IMR-90 (cell line): ENCODE data around the gene TANGO6. TPM values are rescaled to one million over a fixed set of nuclear protein-coding genes. Genes with fewer than 3 reads are reported as not detected.

Source experiments
- ATAC-seq: fragments of 200-7000 bp; cut with Tn5 transposase; 2 replicates; pipeline ENCODE4 v1.9.1; 2020; ENCODE audit warnings: low read depth, mild to moderate bottlenecking, moderate library complexity
- BruUV-seq: library from RNA; stranded (reverse); fragments of 400-500 nt; replicated peaks from 2 replicates; lab custom pipeline; 2021; lab: Mats Ljungman, UMichigan
- CTCF ChIA-PET: fragments of 300-600 bp; formaldehyde crosslinking; extraction: SDS; loops from one replicate; lab custom pipeline; 2021; ENCODE audit warnings: antibody characterized with exemption; lab: Yijun Ruan, JAX
- POLR2A ChIA-PET: fragments of 300-600 bp; sonication (Branson Sonifier 250); formaldehyde crosslinking; loops from one replicate; lab custom pipeline; 2022; ENCODE audit warnings: antibody characterized with exemption; ENCODE audit not compliant: unreplicated experiment; lab: Charles Lee
- DNase-seq: peaks from one replicate; pipeline ENCODE4 v3.0.0; 2013
- H2AFZ ChIP-seq: replicated peaks from 2 replicates; pipeline ENCODE3; 2013; ENCODE audit warnings: low read length, mild to moderate bottlenecking; ENCODE audit not compliant: poor library complexity
- H2AK5ac ChIP-seq: 2 replicates; pipeline ENCODE4 v1.6.1; 2013; ENCODE audit warnings: low read depth, low read length, inconsistent platforms
- H2AK9ac ChIP-seq: replicated peaks from 2 replicates; pipeline ENCODE3; 2013; ENCODE audit warnings: mild to moderate bottlenecking, low read depth, low read length, moderate library complexity; ENCODE audit not compliant: poor library complexity
- H2BK120ac ChIP-seq: 2 replicates; pipeline ENCODE4 v1.6.1; 2013; ENCODE audit warnings: low read depth, low read length, inconsistent platforms
- H2BK15ac ChIP-seq: 3 replicates; pipeline ENCODE4 v1.6.1; 2013; ENCODE audit warnings: low read depth, low read length, inconsistent platforms
- H2BK20ac ChIP-seq: 2 replicates; pipeline ENCODE4 v1.6.1; 2013; ENCODE audit warnings: low read depth, mild to moderate bottlenecking, inconsistent platforms, low read length, moderate library complexity
- H2BK5ac ChIP-seq: 2 replicates; pipeline ENCODE4 v1.6.1; 2013; ENCODE audit warnings: mild to moderate bottlenecking, low read depth, low read length, inconsistent platforms; ENCODE audit not compliant: poor library complexity, severe bottlenecking
- H3K14ac ChIP-seq: replicated peaks from 2 replicates; pipeline ENCODE4 v1.6.1; 2013; ENCODE audit warnings: low read depth, low read length, inconsistent platforms
- H3K18ac ChIP-seq: 2 replicates; pipeline ENCODE4 v1.6.1; 2013; ENCODE audit warnings: low read depth, low read length, control low read depth
- H3K23ac ChIP-seq: 2 replicates; pipeline ENCODE4 v1.6.1; 2013; ENCODE audit warnings: low read depth, low read length, inconsistent platforms
- H3K27ac ChIP-seq: 2 replicates; pipeline ENCODE4 v1.5.1; 2013; ENCODE audit warnings: mild to moderate bottlenecking, control low read depth, low read length; ENCODE audit not compliant: insufficient read depth
- H3K27me3 ChIP-seq: 2 replicates; pipeline ENCODE4 v1.6.1; 2013; ENCODE audit warnings: low read length; ENCODE audit not compliant: control insufficient read depth, insufficient read depth
- H3K36me3 ChIP-seq: 2 replicates; pipeline ENCODE4 v1.6.1; 2013; ENCODE audit warnings: low read length, mixed read lengths; ENCODE audit not compliant: control insufficient read depth, insufficient read depth
- H3K4ac ChIP-seq: 2 replicates; pipeline ENCODE4 v1.6.1; 2013; ENCODE audit warnings: low read depth, low read length, inconsistent platforms
- H3K4me1 ChIP-seq: 2 replicates; pipeline ENCODE4 v1.6.1; 2013; ENCODE audit warnings: low read length, mixed read lengths; ENCODE audit not compliant: control insufficient read depth, insufficient read depth
- H3K4me2 ChIP-seq: 2 replicates; pipeline ENCODE4 v1.6.1; 2013; ENCODE audit warnings: low read depth, mild to moderate bottlenecking, control low read depth, low read length, moderate library complexity
- H3K4me3 ChIP-seq: 2 replicates; pipeline ENCODE4 v1.5.1; 2013; ENCODE audit warnings: low read depth, mild to moderate bottlenecking, control low read depth, low read length, moderate library complexity; ENCODE audit not compliant: insufficient read depth
- H3K56ac ChIP-seq: 2 replicates; pipeline ENCODE4 v1.6.1; 2013; ENCODE audit warnings: low read length, inconsistent platforms; ENCODE audit not compliant: insufficient read depth; ENCODE audit errors: extremely low read depth
- H3K79me1 ChIP-seq, 2 experiments: 2 replicates each; pipeline ENCODE4 v1.6.1; 2013; ENCODE audit warnings: low read length in 2 of 2, inconsistent platforms in 1 of 2, low read depth in 1 of 2
- H3K9ac ChIP-seq: 2 replicates; pipeline ENCODE4 v1.6.1; 2013; ENCODE audit warnings: low read depth, low read length, control low read depth
- H3K9me1 ChIP-seq: 2 replicates; pipeline ENCODE4 v1.6.1; 2013; ENCODE audit warnings: low read length, inconsistent platforms; ENCODE audit not compliant: insufficient read depth
- H3K9me3 ChIP-seq: 2 replicates; pipeline ENCODE4 v1.6.1; 2013; ENCODE audit warnings: low read length; ENCODE audit not compliant: control insufficient read depth, insufficient read depth
- H4K20me1 ChIP-seq: 2 replicates; pipeline ENCODE4 v1.6.1; 2013; ENCODE audit warnings: low read length, inconsistent platforms; ENCODE audit not compliant: insufficient read depth
- H4K5ac ChIP-seq: 2 replicates; pipeline ENCODE4 v1.6.1; 2013; ENCODE audit warnings: mild to moderate bottlenecking, low read depth, low read length, control low read depth
- H4K8ac ChIP-seq, 2 experiments: 2 replicates each; pipeline ENCODE4 v1.6.1; 2013; ENCODE audit warnings: low read depth in 2 of 2, low read length in 2 of 2, control low read depth in 1 of 2, inconsistent platforms in 1 of 2
- H4K91ac ChIP-seq: 2 replicates; pipeline ENCODE4 v1.6.1; 2013; ENCODE audit warnings: low read depth, low read length, inconsistent platforms; ENCODE audit not compliant: insufficient read depth
- CEBPB ChIP-seq: IDR thresholded peaks from 2 replicates; pipeline ENCODE4 v1.6.1; 2012; ENCODE audit warnings: low read depth, low read length, improper control_type of control experiment
- CHD1 ChIP-seq: IDR thresholded peaks from 2 replicates; pipeline ENCODE4 v1.6.1; 2012; ENCODE audit warnings: low read depth, low read length, improper control_type of control experiment
- RAD21 ChIP-seq: IDR thresholded peaks from 2 replicates; pipeline ENCODE4 v1.6.1; 2012; ENCODE audit warnings: low read length, improper control_type of control experiment
- RCOR1 ChIP-seq: IDR thresholded peaks from 2 replicates; pipeline ENCODE4 v1.6.1; 2012; ENCODE audit warnings: mild to moderate bottlenecking, low read length, improper control_type of control experiment; ENCODE audit not compliant: insufficient replicate concordance
- SMC3 ChIP-seq: fragments of 150-350 bp; IDR thresholded peaks from 2 replicates; pipeline ENCODE4 v1.6.1; 2016; ENCODE audit warnings: low read depth, mild to moderate bottlenecking, antibody characterized with exemption, low read length, moderate library complexity
- WGBS, 2 experiments: methylation state at CpG; one replicate each; pipeline versions ENCODE4 v1.1.5 to v1.1.7; 2013; ENCODE audit warnings: missing lambda C conversion rate in 2 of 2; ENCODE audit not compliant: insufficient read length in 1 of 2; ENCODE audit errors: extremely low coverage in 2 of 2; 5-methylcytosine and 5-hydroxymethylcytosine counted together
- dilution Hi-C: fragments of 300-500 bp; cut with HindIII; formaldehyde crosslinking; loops from one replicate; pipeline ENCODE4 v1.14.3; 2018; ENCODE audit warnings: low sequenced_read_pairs; ENCODE audit not compliant: unreplicated experiment
- in situ Hi-C: fragments of 300-500 bp; cut with MboI; formaldehyde crosslinking; loops from 3 replicates; pipeline ENCODE4 v1.14.3; 2019; ENCODE audit warnings: low sequenced_read_pairs, inconsistent platforms, mixed read lengths
- intact Hi-C: fragments of 100-400 bp; cut with micrococcal nuclease; formaldehyde crosslinking; loops from 2 replicates; pipeline ENCODE4 v1.10.0; 2022
- polyA plus RNA-seq, 3 experiments: library from polyadenylated mRNA; depleted of rRNA; stranded (reverse); fragments of >200 nt; gene quantifications; 2 replicates each; pipeline ENCODE4 v1.2.3, GENCODE V29; 2012; ENCODE audit warnings: low replicate concordance in 1 of 3
- total RNA-seq: library from RNA; depleted of rRNA; stranded (reverse); fragments of >200 nt; gene quantifications from 2 replicates; pipeline ENCODE4 v1.2.3, GENCODE V29; 2012
- TF ChIP-seq, protein P1 (sequence below): fragments of 150-350 bp; IDR thresholded peaks from 2 replicates; pipeline ENCODE4 v1.6.1; 2016; ENCODE audit warnings: low read depth, mild to moderate bottlenecking, low read length, moderate library complexity, borderline replicate concordance
- TF ChIP-seq, protein P2 (sequence below): conservative IDR thresholded peaks from 2 replicates; pipeline ENCODE4 v1.5.1; 2012; ENCODE audit warnings: mild to moderate bottlenecking, low read depth, low read length, improper control_type of control experiment

Gene TANGO6
- total and polyA plus RNA-seq, 2 of the 4 experiments (the other 2 are of a cell fraction), result 6.7 to 22.4 TPM

DNA sequence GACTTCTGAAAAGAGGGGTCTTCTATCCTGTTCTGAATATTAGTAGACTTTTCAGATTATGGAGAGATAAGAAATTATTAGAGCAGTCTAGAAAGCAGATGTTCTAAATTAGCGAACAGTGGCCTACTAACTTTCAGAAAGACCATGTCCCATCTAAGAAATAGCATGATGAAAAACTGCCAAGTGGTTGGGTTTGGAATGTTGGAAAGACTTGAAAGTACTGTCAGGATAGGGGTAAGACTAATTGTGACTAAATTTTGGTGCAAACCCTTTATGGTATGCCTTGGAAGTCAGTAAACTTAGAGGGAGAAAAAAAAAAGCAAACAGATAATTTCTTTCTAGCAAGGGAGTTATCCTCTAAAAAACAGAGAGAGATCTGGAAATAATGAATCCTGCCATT, 41.1 kb downstream of the TANGO6 start:
- no peak overlapping the region for H2BK5ac ChIP-seq
- POLR2A ChIA-PET, result no interaction called here
- CTCF ChIA-PET, result interaction anchor here (0.8 kb wide), 1 partner anchor 19 kb away, joined by 3 read pairs; no protein-coding TSS in a partner anchor
- H4K5ac ChIP-seq, result no peak overlapping the region
- no peak overlapping the region for H2AK9ac ChIP-seq
- H3K23ac ChIP-seq, result no peak overlapping the region
- DNase-seq, result no peak
- H4K91ac ChIP-seq, result no peak overlapping the region
- TF ChIP-seq CHD1, result no peak
- TF ChIP-seq RCOR1, result no peak
- TF ChIP-seq, protein P1, sequence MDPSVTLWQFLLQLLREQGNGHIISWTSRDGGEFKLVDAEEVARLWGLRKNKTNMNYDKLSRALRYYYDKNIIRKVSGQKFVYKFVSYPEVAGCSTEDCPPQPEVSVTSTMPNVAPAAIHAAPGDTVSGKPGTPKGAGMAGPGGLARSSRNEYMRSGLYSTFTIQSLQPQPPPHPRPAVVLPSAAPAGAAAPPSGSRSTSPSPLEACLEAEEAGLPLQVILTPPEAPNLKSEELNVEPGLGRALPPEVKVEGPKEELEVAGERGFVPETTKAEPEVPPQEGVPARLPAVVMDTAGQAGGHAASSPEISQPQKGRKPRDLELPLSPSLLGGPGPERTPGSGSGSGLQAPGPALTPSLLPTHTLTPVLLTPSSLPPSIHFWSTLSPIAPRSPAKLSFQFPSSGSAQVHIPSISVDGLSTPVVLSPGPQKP, result no peak
- TF ChIP-seq RAD21, result no peak
- TF ChIP-seq SMC3, result no peak
- TF ChIP-seq, protein P2, sequence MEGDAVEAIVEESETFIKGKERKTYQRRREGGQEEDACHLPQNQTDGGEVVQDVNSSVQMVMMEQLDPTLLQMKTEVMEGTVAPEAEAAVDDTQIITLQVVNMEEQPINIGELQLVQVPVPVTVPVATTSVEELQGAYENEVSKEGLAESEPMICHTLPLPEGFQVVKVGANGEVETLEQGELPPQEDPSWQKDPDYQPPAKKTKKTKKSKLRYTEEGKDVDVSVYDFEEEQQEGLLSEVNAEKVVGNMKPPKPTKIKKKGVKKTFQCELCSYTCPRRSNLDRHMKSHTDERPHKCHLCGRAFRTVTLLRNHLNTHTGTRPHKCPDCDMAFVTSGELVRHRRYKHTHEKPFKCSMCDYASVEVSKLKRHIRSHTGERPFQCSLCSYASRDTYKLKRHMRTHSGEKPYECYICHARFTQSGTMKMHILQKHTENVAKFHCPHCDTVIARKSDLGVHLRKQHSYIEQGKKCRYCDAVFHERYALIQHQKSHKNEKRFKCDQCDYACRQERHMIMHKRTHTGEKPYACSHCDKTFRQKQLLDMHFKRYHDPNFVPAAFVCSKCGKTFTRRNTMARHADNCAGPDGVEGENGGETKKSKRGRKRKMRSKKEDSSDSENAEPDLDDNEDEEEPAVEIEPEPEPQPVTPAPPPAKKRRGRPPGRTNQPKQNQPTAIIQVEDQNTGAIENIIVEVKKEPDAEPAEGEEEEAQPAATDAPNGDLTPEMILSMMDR, result no peak
- TF ChIP-seq CEBPB, result no peak
- H2BK15ac ChIP-seq, result no peak overlapping the region
- no peak overlapping the region for H4K8ac ChIP-seq
- H3K9me1 ChIP-seq, result no peaks in the 10 kb centered on the region
- H3K56ac ChIP-seq, result no peak overlapping the region
- H2BK120ac ChIP-seq, result no peak overlapping the region
- no peak overlapping the region for H2BK20ac ChIP-seq
- no peaks in the 10 kb centered on the region for H3K36me3 ChIP-seq
- ATAC-seq, result no peak
- H3K9me3 ChIP-seq, result no peaks in the 10 kb centered on the region
- intact Hi-C loops (no loop called here), dilution Hi-C loops (no loop called here), in situ Hi-C loops (no loop called here)
- H2AK5ac ChIP-seq, result no peak overlapping the region
- WGBS, 2 experiments, result no CpG with 5 or more reads among the region's 1 CpG
- H3K4me2 ChIP-seq, result no peak overlapping the region
- no peak overlapping the region for H3K27ac ChIP-seq
- H3K79me1 ChIP-seq, result no peaks in the 10 kb centered on the region
- no peak overlapping the region for H3K9ac ChIP-seq
- H3K27me3 ChIP-seq, result no peaks in the 10 kb centered on the region
- no peak overlapping the region for H3K4ac ChIP-seq
- H3K4me1 ChIP-seq, result 0 out of 2 replicates have a peak, but pooled peaks cover 2% of the 10 kb centered on the region
- H3K14ac ChIP-seq, result no peak overlapping the region
- H3K4me3 ChIP-seq, result no peak overlapping the region
- H3K18ac ChIP-seq, result no peak overlapping the region
- H4K20me1 ChIP-seq, result no peaks in the 10 kb centered on the region
- BruUV-seq, result no TSS peak
- H2AFZ ChIP-seq, result no peak overlapping the region
